ENCODE data around the gene NUP88. TPM values are rescaled to one million over a fixed set of nuclear protein-coding genes. Genes with fewer than 3 reads are reported as not detected.
A peak's percentile ranks its signal among the peaks of the same experiment; 100 is the strongest.

NUP88 gene
- total and polyA plus RNA-seq, 4 donors: 39.6 to 124 (median 57.4) TPM

- 5% methylated on average over 8 of the region's 8 CpGs for WGBS
- TF ChIP-seq HNF4A (conservative IDR thresholded peaks at IDR 0.05) (no peak), NR2F2 (IDR thresholded peaks at IDR 0.05) (no peak), REST (IDR thresholded peaks at IDR 0.05) (no peak), JUND (IDR thresholded peaks at IDR 0.05) (no peak), ZBTB33 (IDR thresholded peaks at IDR 0.05) (no peak), ATF3 (IDR thresholded peaks at IDR 0.05) (no peak), EGR1 (IDR thresholded peaks at IDR 0.05; ENCODE audit: low read depth in 2 of 2) (no peak), FOXA1 (IDR thresholded peaks at IDR 0.05) (no peak), RXRA (IDR thresholded peaks at IDR 0.05) (no peak), RAD21 (IDR thresholded peaks at IDR 0.05) (no peak), FOXA2 (IDR thresholded peaks at IDR 0.05) (no peak), YY1 (IDR thresholded peaks at IDR 0.05) (no peak), MAX (IDR thresholded peaks at IDR 0.05) (no peak), CTCF (IDR thresholded peaks at IDR 0.05; ENCODE audit: low read depth, low read length, missing input control) (no peak), HNF4G (IDR thresholded peaks at IDR 0.05) (no peak), TAF1 (conservative IDR thresholded peaks at IDR 0.05) (no peak), SP1 (IDR thresholded peaks at IDR 0.05) (no peak)
- Histone ChIP-seq H3K9me3 (ENCODE audit: control insufficient read depth in 4 of 4, low read length in 3 of 4) (no peaks in the 10 kb centered on the region), H3K4me3 (ENCODE audit: low read depth in 1 of 3, low read length in 3 of 3) (peak overlapping the region; percentile 89 to 98 (median 93)), H3K36me3 (ENCODE audit: control insufficient read depth in 4 of 4, insufficient read depth in 3 of 4, low read depth in 1 of 4, low read length in 3 of 4) (peaks cover 0 to 6% (median 2%) of the 10 kb centered on the region in 4 donors), H3K27me3 (ENCODE audit: control insufficient read depth in 4 of 4, insufficient read depth in 4 of 4, low read length in 3 of 4) (no peaks in the 10 kb centered on the region), H3K9ac (ENCODE audit: low read depth in 1 of 2, low read length in 2 of 2) (peak overlapping the region in 1 of 2 donors; percentile 8), H3K4me1 (ENCODE audit: control insufficient read depth in 4 of 4, insufficient read depth in 4 of 4, low read length in 3 of 4) (peaks cover 7 to 45% (median 41%) of the 10 kb centered on the region in 4 donors), H3K27ac (ENCODE audit: low read depth in 1 of 2, low read length in 2 of 2) (no peak overlapping the region)
- DNase-seq (ENCODE audit: low spot score): no peak
Measured at GRCh38 chr17:5467416-5467815, 48.0 kb upstream of the NUP88 start.

GRCh38 chr17:5466295-5466694 is 46.8 kb upstream of the NUP88 start:
- no peak overlapping the region for H3K27ac ChIP-seq (ENCODE audit: low read depth in 1 of 2, low read length in 2 of 2)
- H3K36me3 ChIP-seq (ENCODE audit: control insufficient read depth in 4 of 4, insufficient read depth in 3 of 4, low read depth in 1 of 4, low read length in 3 of 4): peaks cover 0 to 2% (median under 1%) of the 10 kb centered on the region in 4 donors
- WGBS: 62% methylated on average over 4 of the region's 4 CpGs
- H3K27me3 ChIP-seq (ENCODE audit: control insufficient read depth in 4 of 4, insufficient read depth in 4 of 4, low read length in 3 of 4): no peaks in the 10 kb centered on the region
- peaks cover 7 to 45% (median 41%) of the 10 kb centered on the region in 4 donors for H3K4me1 ChIP-seq (ENCODE audit: control insufficient read depth in 4 of 4, insufficient read depth in 4 of 4, low read length in 3 of 4)
- no peaks in the 10 kb centered on the region for H3K9me3 ChIP-seq (ENCODE audit: control insufficient read depth in 4 of 4, low read length in 3 of 4)
- H3K9ac ChIP-seq (ENCODE audit: low read depth in 1 of 2, low read length in 2 of 2): peak overlapping the region in 1 of 2 donors; percentile 44
- H3K4me3 ChIP-seq (ENCODE audit: low read depth in 1 of 3, low read length in 3 of 3): no peak overlapping the region
- no peak for DNase-seq (ENCODE audit: low spot score)
- TF ChIP-seq HNF4G (IDR thresholded peaks at IDR 0.05): no peak
- TF ChIP-seq MAX (IDR thresholded peaks at IDR 0.05): no peak
- TF ChIP-seq FOXA1 (IDR thresholded peaks at IDR 0.05): no peak
- TF ChIP-seq GABPA (IDR thresholded peaks at IDR 0.05 in 1 of 2, conservative IDR thresholded peaks at IDR 0.05 in 1 of 2): no peak
- TF ChIP-seq FOXA2 (IDR thresholded peaks at IDR 0.05): no peak
- no peak for TF ChIP-seq SP1 (IDR thresholded peaks at IDR 0.05)
- no peak for TF ChIP-seq TAF1 (conservative IDR thresholded peaks at IDR 0.05)
- TF ChIP-seq ZBTB33 (IDR thresholded peaks at IDR 0.05): no peak
- no peak for TF ChIP-seq JUND (IDR thresholded peaks at IDR 0.05)
- no peak for TF ChIP-seq YY1 (IDR thresholded peaks at IDR 0.05)
- no peak for TF ChIP-seq RAD21 (IDR thresholded peaks at IDR 0.05)
- no peak for TF ChIP-seq CTCF (IDR thresholded peaks at IDR 0.05; ENCODE audit: low read depth, low read length, missing input control)

Data from liver (tissue), 9 donors.